GM23338 (cell line): ENCODE data around the gene DAPK1. TPM values are rescaled to one million over a fixed set of nuclear protein-coding genes. Genes with fewer than 3 reads are reported as not detected.

ENCODE experiments used
- ATAC-seq: fragments of 200-7000 bp; cut with Tn5 transposase; 3 replicates; pipeline ENCODE4 v1.9.1; 2020
- DNase-seq: peaks from one replicate; pipeline ENCODE4 v3.0.0-alpha.2; 2015; ENCODE audit warnings: low spot score
- H2AFZ ChIP-seq: fragments of 200-600 bp; sonication (generic); 2 replicates; pipeline ENCODE4 v1.8.0; 2016; ENCODE audit warnings: antibody characterized with exemption, mild to moderate bottlenecking, moderate library complexity
- H3F3A ChIP-seq: fragments of 200-600 bp; sonication (generic); replicated peaks from 2 replicates; pipeline ENCODE4 v1.8.0; 2017; ENCODE audit warnings: antibody characterized with exemption, mixed run types, low read depth
- H3K27ac ChIP-seq: fragments of 200-600 bp; sonication (generic); 2 replicates; pipeline ENCODE4 v1.6.1; 2016; ENCODE audit warnings: low read depth
- H3K27me3 ChIP-seq: fragments of 200-600 bp; sonication (generic); 2 replicates; pipeline ENCODE4 v1.8.0; 2016; ENCODE audit warnings: mild to moderate bottlenecking, mixed run types, moderate library complexity; ENCODE audit not compliant: insufficient read depth
- H3K36me3 ChIP-seq: fragments of 200-600 bp; sonication (generic); 2 replicates; pipeline ENCODE4 v1.8.0; 2016; ENCODE audit warnings: mild to moderate bottlenecking; ENCODE audit not compliant: insufficient read depth
- H3K4me1 ChIP-seq: fragments of 200-600 bp; sonication (generic); 2 replicates; pipeline ENCODE4 v1.8.0; 2016; ENCODE audit warnings: mild to moderate bottlenecking, moderate library complexity; ENCODE audit not compliant: insufficient read depth
- H3K4me2 ChIP-seq: fragments of 200-600 bp; sonication (generic); 2 replicates; pipeline ENCODE4 v1.7.1; 2017; ENCODE audit warnings: mixed run types
- H3K4me3 ChIP-seq: fragments of 200-600 bp; sonication (generic); 2 replicates; pipeline ENCODE4 v1.6.1; 2016; ENCODE audit warnings: mixed run types
- H3K79me2 ChIP-seq: fragments of 200-600 bp; sonication (generic); replicated peaks from 2 replicates; pipeline ENCODE4 v1.8.0; 2017; ENCODE audit warnings: mild to moderate bottlenecking; ENCODE audit not compliant: insufficient read depth
- H3K9me2 ChIP-seq: fragments of 200-600 bp; sonication (generic); 2 replicates; pipeline ENCODE4 v1.8.0; 2017; ENCODE audit not compliant: insufficient read depth
- H4K20me1 ChIP-seq: fragments of 200-600 bp; sonication (generic); replicated peaks from 2 replicates; pipeline ENCODE4 v1.8.0; 2017; ENCODE audit warnings: mild to moderate bottlenecking; ENCODE audit not compliant: insufficient read depth
- H3K27ac Mint-ChIP-seq: 2 replicates; pipeline ENCODE4 v1.8.0; 2020; ENCODE audit warnings: inconsistent platforms, mild to moderate bottlenecking, moderate library complexity, mixed read lengths
- H3K27me3 Mint-ChIP-seq: 3 replicates; pipeline ENCODE4 v1.8.0; 2022; ENCODE audit warnings: low read depth, mild to moderate bottlenecking, moderate library complexity, mixed read lengths, inconsistent platforms; ENCODE audit not compliant: insufficient read depth, poor library complexity
- H3K36me3 Mint-ChIP-seq: 3 replicates; pipeline ENCODE4 v1.8.0; 2021; ENCODE audit warnings: low read depth, mild to moderate bottlenecking, inconsistent platforms, moderate library complexity, mixed read lengths
- H3K4me1 Mint-ChIP-seq: 3 replicates; pipeline ENCODE4 v1.8.0; 2020; ENCODE audit warnings: mild to moderate bottlenecking, inconsistent platforms, mixed read lengths
- H3K4me3 Mint-ChIP-seq: 3 replicates; pipeline ENCODE4 v1.8.0; 2021; ENCODE audit warnings: moderate library complexity, mild to moderate bottlenecking, inconsistent platforms, mixed read lengths
- H3K9me3 Mint-ChIP-seq: 3 replicates; pipeline ENCODE4 v1.8.0; 2020; ENCODE audit warnings: moderate library complexity, mild to moderate bottlenecking, inconsistent platforms, mixed read lengths
- CREB1 ChIP-seq: fragments of 250-450 bp; sonication (Bioruptor Pico); IDR thresholded peaks from 2 replicates; pipeline ENCODE4 v1.5.0; 2020; ENCODE audit warnings: low read depth, mild to moderate bottlenecking, moderate library complexity
- ETS1 ChIP-seq: IDR thresholded peaks from 2 replicates; pipeline ENCODE4 v1.6.1; 2016; ENCODE audit warnings: antibody characterized with exemption
- EZH2 ChIP-seq: fragments of 200-600 bp; sonication (generic); IDR thresholded peaks from one replicate; pipeline ENCODE4 v1.8.0; 2017; ENCODE audit warnings: antibody characterized with exemption, mild to moderate bottlenecking, low read depth; ENCODE audit not compliant: unreplicated experiment
- EZH2phosphoT487 ChIP-seq: fragments of 200-600 bp; sonication (generic); IDR thresholded peaks from one replicate; pipeline ENCODE4 v1.8.1; 2018; ENCODE audit warnings: antibody characterized with exemption; ENCODE audit not compliant: unreplicated experiment
- ZNF114 ChIP-seq: fragments of 250-450 bp; sonication (Bioruptor Pico); IDR thresholded peaks from 2 replicates; pipeline ENCODE4 v1.5.0; 2020; ENCODE audit warnings: mild to moderate bottlenecking, moderate library complexity
- ZNF331 ChIP-seq: fragments of 250-450 bp; sonication (Bioruptor Pico); IDR thresholded peaks from 2 replicates; pipeline ENCODE4 v1.5.0; 2020; ENCODE audit warnings: low read depth, mild to moderate bottlenecking, moderate library complexity
- ZNF462 ChIP-seq: fragments of 250-450 bp; sonication (Bioruptor Pico); IDR thresholded peaks from 2 replicates; pipeline ENCODE4 v1.5.0; 2020; ENCODE audit warnings: mild to moderate bottlenecking, moderate library complexity
- polyA plus RNA-seq: library from polyadenylated mRNA; unstranded; fragments of >200 nt; fragmentation: Nextera tagmentation; extraction: Ambion mirVana; gene quantifications from 2 replicates; pipeline ENCODE4 v1.2.1, GENCODE V29; 2016
- total RNA-seq: library from RNA; depleted of rRNA; stranded (reverse); fragments of >200 nt; shearing (Covaris generic); gene quantifications from 2 replicates; pipeline ENCODE4 v1.2.3, GENCODE V29; 2014

Gene DAPK1
- total and polyA plus RNA-seq, 2 experiments from 2014 or later: 37.0 to 134 TPM

GRCh38 chr9:87528969-87529368 lies 31.3 kb downstream of the DAPK1 start (continued):
- TF ChIP-seq ZNF462 (no peak), ZNF331 (CRISPR knock-in tag) (no peak)

- Mint-ChIP-seq H3K27me3 (peaks cover 6% of the 10 kb centered on the region), H3K9me3 (no peaks in the 10 kb centered on the region), H3K4me1 (peaks cover 69% of the 10 kb centered on the region), H3K4me3 (no peak overlapping the region; the same call in 2 of the 3 replicates), H3K27ac (no peak overlapping the region), H3K36me3 (peaks cover 15% of the 10 kb centered on the region)
- Histone ChIP-seq H3K27ac (peak overlapping the region; percentile 11), H3K4me3 (no peak overlapping the region; the same call in 1 of the 2 replicates), H3K36me3 (peaks cover 3% of the 10 kb centered on the region; the same call in 1 of the 2 replicates), H3F3A (no peaks in the 10 kb centered on the region), H2AFZ (no peak overlapping the region), H3K4me1 (peaks cover 35% of the 10 kb centered on the region), H3K79me2 (peaks cover 90% of the 10 kb centered on the region), H3K4me2 (peak overlapping the region; percentile 47), H3K9me2 (no peaks in the 10 kb centered on the region), H4K20me1 (peaks cover 40% of the 10 kb centered on the region), H3K27me3 (no peaks in the 10 kb centered on the region)
- ATAC-seq (peak; percentile 36), DNase-seq (peak; percentile 38)
- TF ChIP-seq EZH2phosphoT487: no peak
- no peak for TF ChIP-seq EZH2
- no peak for TF ChIP-seq ZNF114 (CRISPR knock-in tag)
- TF ChIP-seq CREB1 (CRISPR knock-in tag): no peak
- TF ChIP-seq ZNF462: no peak
- TF ChIP-seq ZNF331 (CRISPR knock-in tag): no peak
- TF ChIP-seq ETS1: no peak
Observed at GRCh38 chr9:87529671-87530070, 32.0 kb downstream of the DAPK1 start.
